ENCODE data around the gene GRAMD1A.

- TF ChIP-seq POLR2A (IDR thresholded peaks at IDR 0.05; ENCODE audit: low read length) (no peak), GATA1 (IDR thresholded peaks at IDR 0.05; ENCODE audit: low read depth, low read length) (no peak)
Observed at GRCh38 chr19:35066691-35067563, 66.8 kb downstream of the GRAMD1A start.
